Sciatic nerve (tissue), 2 donors: Measurements from ENCODE around the gene PHOSPHO1. TPM values are rescaled to one million over a fixed set of nuclear protein-coding genes. Genes with fewer than 3 reads are reported as not detected.
A peak's percentile ranks its signal among the peaks of the same experiment; 100 is the strongest.
"Not testable (repeated sequence)": the region's sequence is repeated elsewhere in the genome, so short reads cannot be mapped to it uniquely, and the experiment has no call there.

Experiments
- ATAC-seq: fragments of 200-7000 bp; cut with Tn5 transposase; one replicate; pipeline ENCODE4 v1.9.1; 2020; ENCODE audit warnings: mild to moderate bottlenecking, moderate library complexity
- DNase-seq: peaks from one replicate; pipeline ENCODE4 v3.0.0-alpha.2; 2020; ENCODE audit warnings: low spot score
- intact Hi-C: fragments of 100-400 bp; cut with DNase I; formaldehyde crosslinking; loops from one replicate; pipeline ENCODE4 v1.14.2; 2022
- total RNA-seq: library from RNA; stranded (reverse); fragmentation: NEBNext Ultra II Directional; extraction: Animal tissue kit (Norgen Biotek cat#: 25700); gene quantifications from one replicate; pipeline ENCODE4 v1.2.1, GENCODE V29; 2021
- donor health status: DM: no; HTN: no; CAD: no.
- donor health status: DM: no; HTN: no; CAD: no.

Gene PHOSPHO1
- 6.2 TPM for total RNA-seq

GRCh38 chr17:49230636-49231562, at the start of gene PHOSPHO1:
Gene PHOSPHO1, minus strand, starts transcription at chr17:49230787. Its CDS starts 4,096 bp downstream, at chr17:49226691.
- ATAC-seq (peak; percentile 96), DNase-seq (peak; percentile 87)
- intact Hi-C loops: no loop called here

DNA sequence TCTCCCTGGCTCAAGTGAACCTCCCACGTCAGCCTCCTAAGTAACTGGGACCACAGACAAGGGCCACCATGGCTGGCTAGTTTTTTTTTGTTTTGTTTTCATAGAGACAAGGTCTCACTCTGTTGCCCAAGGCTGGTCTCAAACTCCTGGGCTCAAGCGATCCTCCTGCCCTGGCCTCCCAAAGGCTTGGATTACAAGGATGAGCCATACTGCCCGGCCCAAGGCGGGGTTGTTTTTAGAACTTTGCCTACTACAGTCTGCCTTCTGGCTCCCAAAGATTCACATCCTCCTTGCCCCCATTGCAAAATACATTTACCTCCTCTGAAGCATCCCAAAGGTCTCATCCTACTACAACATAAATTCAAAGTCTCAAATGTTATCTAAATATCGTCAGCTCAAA, 49.5 kb upstream of the PHOSPHO1 start:
- ATAC-seq (no peak), DNase-seq (no peak)
- intact Hi-C loops: loop anchor here (10.0 kb wide), 1 partner anchor 55 kb away; no protein-coding TSS in a partner anchor

DNA sequence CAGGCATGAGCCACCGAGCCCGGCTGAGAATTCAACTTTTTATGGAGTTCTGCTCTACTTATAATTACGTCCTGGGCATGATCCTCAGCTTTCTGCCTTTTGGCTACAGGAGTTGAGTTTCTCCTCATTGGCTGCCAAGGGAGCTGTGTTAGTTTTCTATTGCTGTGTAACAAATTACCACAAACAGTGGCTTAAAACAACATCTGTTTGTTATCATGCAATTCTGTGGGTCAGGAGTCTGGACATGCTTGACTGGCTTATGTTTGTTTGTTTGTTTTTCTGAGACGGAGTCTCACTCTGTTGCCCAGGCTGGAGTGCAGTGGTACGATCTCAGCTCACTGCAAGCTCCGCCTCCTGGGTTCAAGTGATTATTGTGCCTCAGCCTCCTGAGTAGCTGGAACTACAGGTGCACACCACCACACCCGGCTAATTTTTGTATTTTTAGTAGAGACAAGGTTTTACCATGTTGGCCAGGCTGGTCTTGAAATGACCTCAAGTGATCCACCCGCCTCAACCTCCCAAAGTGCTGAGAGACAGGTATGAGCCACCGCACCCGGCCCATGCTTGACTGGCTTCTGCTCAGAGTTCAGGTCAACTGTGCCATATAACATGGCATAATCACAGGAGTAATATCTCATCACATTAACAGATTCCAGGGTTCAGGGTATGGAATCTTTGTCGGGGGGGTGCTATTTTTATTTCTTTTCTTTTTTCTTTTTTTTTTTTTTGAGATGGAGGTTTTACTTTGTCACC, 48.9 kb upstream of the PHOSPHO1 start:
- intact Hi-C loops: loop anchor here (10.0 kb wide), 1 partner anchor 55 kb away; no protein-coding TSS in a partner anchor
- not testable (repeated sequence) for ATAC-seq, DNase-seq

DNA sequence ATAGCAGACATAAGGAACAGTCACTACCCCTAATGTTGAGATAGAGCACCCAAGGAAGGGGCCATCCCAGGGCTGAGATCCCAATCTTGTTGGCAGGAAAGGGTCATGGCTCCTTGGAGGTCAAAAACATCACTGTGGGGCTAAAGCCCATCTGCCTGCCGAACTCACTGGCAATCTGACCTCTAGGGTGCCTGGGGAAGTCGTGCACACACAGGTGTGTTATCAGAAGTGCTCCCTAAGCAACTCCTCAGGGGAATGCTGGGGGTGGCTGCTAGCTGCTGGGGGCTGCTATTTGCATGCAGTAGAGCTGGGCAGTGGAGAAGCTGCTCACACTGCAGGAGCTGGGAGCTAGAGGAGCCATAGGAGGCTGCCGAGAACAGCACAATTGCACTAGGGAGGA, 47.5 kb upstream of the PHOSPHO1 start:
- intact Hi-C loops: no loop called here
- DNase-seq: no peak
- no peak for ATAC-seq

DNA sequence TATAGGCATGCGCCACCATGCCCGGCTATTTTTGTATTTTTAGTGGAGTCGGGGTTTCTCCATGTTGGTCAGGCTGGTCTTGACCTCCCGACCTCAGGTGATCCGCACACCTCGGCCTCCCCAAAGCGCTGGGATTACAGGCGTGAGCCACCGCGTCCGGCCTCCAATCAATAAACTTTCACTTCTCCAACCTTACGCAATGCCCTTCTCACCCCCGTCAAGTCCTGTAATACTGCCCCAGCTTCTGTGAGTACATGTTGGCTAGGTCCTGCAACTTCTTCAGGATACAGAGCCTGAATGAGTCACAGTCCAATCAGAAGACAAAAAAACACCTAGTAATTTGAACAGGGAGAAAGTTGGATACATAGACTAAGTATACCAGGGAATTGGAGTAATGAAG, 47.1 kb upstream of the PHOSPHO1 start:
- DNase-seq: no peak
- ATAC-seq: no peak
- intact Hi-C loops: no loop called here

DNA sequence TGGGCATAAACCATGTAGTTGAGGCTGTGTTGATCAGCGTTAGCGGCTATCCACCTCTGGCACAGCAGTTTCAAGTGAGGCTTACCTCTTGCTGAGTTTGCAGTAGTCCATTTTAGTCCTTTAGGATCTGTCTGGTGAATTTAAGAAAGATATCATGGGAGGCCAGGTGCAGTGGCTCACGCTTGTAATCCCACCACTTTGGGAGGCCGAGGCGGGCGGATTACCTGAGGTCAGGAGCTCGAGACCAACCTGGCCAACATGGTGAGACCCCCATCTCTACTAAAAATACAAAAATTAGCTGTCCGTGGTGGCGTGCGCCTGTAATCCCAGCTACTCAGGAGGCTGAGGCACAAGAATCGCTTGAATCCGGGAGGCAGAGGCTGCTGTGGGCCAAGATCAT, 45.4 kb upstream of the PHOSPHO1 start:
- ATAC-seq, intact Hi-C loops, DNase-seq: not testable (repeated sequence)

DNA sequence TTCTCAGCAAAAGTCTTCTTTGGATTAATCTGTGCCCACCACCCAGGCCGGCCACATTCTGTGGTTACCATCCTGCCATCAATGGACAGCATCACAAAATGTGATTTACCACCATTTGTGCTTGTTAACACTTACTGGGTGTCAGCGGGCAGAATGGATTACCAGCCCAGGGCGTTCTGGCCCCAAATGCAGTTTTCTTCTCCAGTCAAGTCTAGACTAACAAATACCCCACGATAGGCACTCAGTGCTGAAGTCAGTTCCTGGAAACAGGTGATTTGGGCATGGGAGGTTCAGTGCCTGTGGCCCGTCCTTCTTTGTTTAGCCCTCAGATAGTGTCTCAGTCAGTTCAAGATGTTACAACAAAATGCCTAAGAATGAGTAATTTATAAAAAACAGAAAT, 38.8 kb upstream of the PHOSPHO1 start:
- ATAC-seq: no peak
- intact Hi-C loops: no loop called here
- no peak for DNase-seq

- DNase-seq: no peak
- no peak for ATAC-seq
- intact Hi-C loops: no loop called here
Measured at GRCh38 chr17:49267912-49268311, 37.3 kb upstream of the PHOSPHO1 start.

- DNase-seq: no peak
- no peak for ATAC-seq
- intact Hi-C loops: no loop called here
Measured at GRCh38 chr17:49266233-49266632, 35.6 kb upstream of the PHOSPHO1 start.

DNA sequence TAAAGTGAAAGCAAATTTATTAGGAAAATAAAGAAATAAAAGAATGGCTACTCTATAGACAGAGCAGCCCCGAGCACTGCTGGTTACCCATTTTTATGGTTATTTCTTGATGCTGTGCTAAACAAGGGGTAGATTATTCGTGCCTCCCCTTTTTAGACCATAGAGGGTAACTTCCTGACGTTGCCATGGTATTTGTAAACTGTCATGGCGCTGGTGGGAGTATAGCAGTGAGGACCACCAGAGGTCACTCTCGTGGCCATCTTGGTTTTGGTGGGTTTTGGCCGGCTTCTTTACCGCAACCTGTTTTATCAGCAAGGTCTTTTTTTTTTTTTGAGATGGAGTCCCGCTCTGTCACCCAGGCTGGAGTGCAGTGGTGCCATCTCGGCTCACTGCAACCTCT, 31.0 kb upstream of the PHOSPHO1 start:
- intact Hi-C loops, ATAC-seq, DNase-seq: not testable (repeated sequence)

DNA sequence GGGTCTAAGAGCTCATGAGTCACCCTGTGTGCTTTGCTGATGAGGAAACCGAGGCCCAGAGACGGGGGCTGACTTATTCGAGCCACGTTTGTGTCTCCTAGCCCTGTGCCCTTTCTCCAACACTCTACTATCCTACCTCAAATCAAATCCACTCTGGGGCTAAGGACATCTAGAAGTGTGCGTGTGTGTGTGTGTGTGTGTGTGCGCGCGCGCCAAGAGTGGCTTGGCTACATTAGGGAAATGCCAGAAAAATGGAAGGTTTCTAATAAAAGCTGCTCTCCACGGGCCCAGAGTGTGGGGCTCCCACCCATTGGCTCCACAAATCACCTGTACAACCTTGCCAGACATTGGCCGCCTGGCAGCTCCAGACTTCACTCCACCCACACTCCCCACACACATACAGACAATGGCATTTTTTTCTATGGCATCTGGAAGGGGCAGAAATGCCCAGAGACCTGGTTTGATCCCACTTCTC, 30.3 kb upstream of the PHOSPHO1 start:
- no peak for DNase-seq
- intact Hi-C loops: no loop called here
- ATAC-seq: peak; percentile 14

DNA sequence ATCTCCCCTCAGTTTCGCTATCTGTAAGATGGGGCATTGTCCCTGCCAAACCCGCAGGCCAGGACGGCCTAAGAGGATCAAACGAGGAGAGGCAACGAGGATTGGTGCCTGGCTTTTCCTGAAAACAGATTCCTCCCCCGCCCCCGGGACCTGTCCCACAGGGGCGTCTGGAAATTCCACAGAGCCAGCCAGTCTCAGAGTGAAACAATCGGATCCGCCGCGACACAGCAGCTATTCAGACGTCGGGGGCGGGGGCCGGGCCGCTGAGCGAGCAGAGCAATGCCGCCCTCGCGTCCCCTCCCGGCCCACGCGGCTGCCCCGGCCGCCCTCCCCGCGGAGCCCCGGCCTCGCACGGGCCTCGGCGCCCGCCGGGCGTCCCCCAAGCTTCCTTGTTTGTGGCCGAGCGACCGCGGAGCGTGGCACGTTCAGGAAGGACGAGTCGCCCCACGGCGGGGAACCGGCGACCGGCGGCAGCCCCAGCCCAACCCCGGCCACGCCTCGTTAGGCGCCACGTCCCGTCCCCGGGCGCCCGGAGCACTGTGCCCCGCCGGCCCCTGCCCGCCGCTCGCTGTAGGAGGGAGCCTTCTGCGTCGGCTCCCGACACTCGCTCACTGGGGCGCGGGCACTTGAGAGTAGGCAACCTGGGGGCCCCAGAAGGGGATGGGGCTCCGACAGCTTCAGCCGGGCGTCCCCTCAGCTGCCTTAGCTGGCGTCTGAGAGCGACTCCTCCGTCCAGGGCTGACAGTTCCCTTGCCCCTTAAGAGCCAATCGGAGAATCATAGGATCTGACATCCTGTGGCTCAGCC, 29.6 kb upstream of the PHOSPHO1 start:
- peak; percentile 71 for DNase-seq
- intact Hi-C loops: no loop called here
- peak; percentile 84 for ATAC-seq

DNA sequence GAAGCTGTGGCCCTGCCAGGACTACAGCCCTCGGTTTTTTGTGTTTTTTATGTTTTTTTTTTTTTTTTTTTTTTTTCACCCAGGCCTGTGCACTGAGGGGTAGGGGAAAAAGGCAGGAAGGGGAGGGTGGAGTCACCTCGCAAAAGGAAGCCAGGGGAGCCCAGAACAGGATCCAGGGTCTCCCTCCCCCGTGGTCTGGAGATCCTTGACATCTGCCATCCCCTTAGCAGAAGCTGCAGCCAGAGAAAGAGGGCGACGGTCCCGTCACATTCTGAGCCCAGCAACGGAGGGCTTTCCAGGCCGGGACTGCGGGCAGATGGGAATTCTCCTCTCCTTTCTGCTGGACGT, 29.1 kb upstream of the PHOSPHO1 start:
- DNase-seq (no peak), ATAC-seq (peak; percentile 16)
- intact Hi-C loops: no loop called here

- DNase-seq: no peak
- no peak for ATAC-seq
- intact Hi-C loops: no loop called here
Measured at GRCh38 chr17:49258394-49258793, 27.8 kb upstream of the PHOSPHO1 start.

DNA sequence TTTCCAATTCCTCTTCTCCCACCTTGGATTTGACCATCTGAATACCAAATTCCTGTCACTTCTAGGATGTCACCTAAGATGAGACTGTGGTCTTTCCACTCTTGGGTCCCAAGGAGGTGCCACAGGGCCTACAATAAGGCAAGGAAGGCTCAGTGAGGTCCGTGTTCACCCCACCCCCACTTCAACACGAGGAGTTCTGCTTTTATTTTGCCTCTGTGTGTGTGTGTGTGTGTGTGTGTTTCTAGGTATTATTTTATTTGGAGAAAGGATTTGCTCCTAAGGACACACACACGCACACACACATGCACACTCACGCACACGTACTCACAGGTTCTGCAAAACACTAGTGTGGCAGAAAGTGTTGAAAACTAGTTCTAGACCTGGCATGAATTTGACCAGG, 24.5 kb upstream of the PHOSPHO1 start:
- DNase-seq: no peak
- no peak for ATAC-seq
- intact Hi-C loops: no loop called here

GRCh38 chr17:49254066-49254465, 23.5 kb upstream of the PHOSPHO1 start:
- intact Hi-C loops: no loop called here
- ATAC-seq: no peak
- DNase-seq: no peak

- intact Hi-C loops: no loop called here
- DNase-seq: no peak
- no peak for ATAC-seq
Measured at GRCh38 chr17:49252148-49252695, 21.6 kb upstream of the PHOSPHO1 start.

DNA sequence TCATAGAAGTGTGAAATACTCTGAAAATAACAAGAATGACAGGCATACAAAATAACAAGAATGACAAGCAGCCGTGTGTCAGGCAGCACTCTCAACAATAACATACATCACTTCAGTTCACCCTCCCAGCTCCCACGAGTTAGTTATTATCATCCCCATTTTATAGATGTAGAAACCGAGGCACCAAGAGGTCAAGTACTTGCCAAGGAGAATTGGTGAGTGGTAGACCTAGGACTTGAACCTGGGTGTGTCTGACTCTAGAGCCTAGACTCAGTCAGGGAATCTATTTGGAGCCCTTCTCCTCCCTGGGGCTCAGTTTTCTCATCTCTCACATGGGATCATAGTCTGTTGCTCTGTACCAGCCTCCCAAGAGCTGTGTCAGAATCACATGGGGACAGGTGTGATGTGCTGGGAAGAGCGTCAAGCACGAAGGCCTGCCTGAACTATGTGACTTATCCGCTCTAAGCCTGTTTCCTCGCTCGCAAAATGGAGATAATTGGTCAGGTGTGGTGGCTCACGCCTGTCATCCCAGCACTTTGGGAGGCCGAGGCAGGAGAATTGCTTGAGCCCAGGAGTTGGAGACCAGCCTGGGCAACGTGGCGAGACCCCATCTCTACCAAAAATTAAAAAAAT, 19.4 kb upstream of the PHOSPHO1 start:
- intact Hi-C loops: no loop called here
- ATAC-seq: no peak
- no peak for DNase-seq
